Activated CD4-positive, alpha-beta T cell treated with anti-CD3 and anti-CD28 coated beads for 36 hours (primary cell): ENCODE measurements around the gene PHF11. TPM values are rescaled to one million over a fixed set of nuclear protein-coding genes. Genes with fewer than 3 reads are reported as not detected.

Experiments
- ATAC-seq: fragments of 200-7000 bp; cut with Tn5 transposase; one replicate; pipeline ENCODE4 v1.10.0; 2021; ENCODE audit warnings: mild to moderate bottlenecking, moderate library complexity
- CTCF ChIA-PET: fragments of 350-600 bp; sonication (Branson Sonifier 250); formaldehyde crosslinking; loops from one replicate; lab custom pipeline; 2021; ENCODE audit warnings: antibody characterized with exemption; lab: Charles Lee
- POLR2A ChIA-PET: fragments of 350-600 bp; sonication (Branson Sonifier 250); formaldehyde crosslinking; loops from one replicate; lab custom pipeline; 2021; ENCODE audit warnings: antibody characterized with exemption, inconsistent platforms; lab: Charles Lee
- DNase-seq: peaks from one replicate; pipeline ENCODE4 v3.0.0-alpha.2; 2020
- H3K27ac Mint-ChIP-seq: one replicate; pipeline ENCODE4 v1.8.0; 2021; ENCODE audit warnings: mixed read lengths
- H3K27me3 Mint-ChIP-seq: one replicate; pipeline ENCODE4 v1.8.0; 2021; ENCODE audit warnings: mixed read lengths
- H3K36me3 Mint-ChIP-seq: one replicate; pipeline ENCODE4 v1.8.0; 2021; ENCODE audit warnings: low read depth, mixed read lengths
- H3K4me1 Mint-ChIP-seq: one replicate; pipeline ENCODE4 v1.8.0; 2021; ENCODE audit warnings: mixed read lengths
- H3K4me3 Mint-ChIP-seq: one replicate; pipeline ENCODE4 v1.8.0; 2021; ENCODE audit warnings: mild to moderate bottlenecking, moderate library complexity, mixed read lengths
- H3K9me3 Mint-ChIP-seq: one replicate; pipeline ENCODE4 v1.8.0; 2021; ENCODE audit warnings: low read depth, mixed read lengths
- intact Hi-C, 2 experiments: fragments of 100-400 bp; cut with DNase I in 1 of 2; cut with micrococcal nuclease in 1 of 2; formaldehyde crosslinking; loops; one replicate each; pipeline versions ENCODE4 v1.14.2 to v1.15.1; 2022 to 2024; cut with DNase I, micrococcal nuclease
- total RNA-seq, 2 experiments: library from RNA; stranded (reverse); gene quantifications; one replicate each; pipeline ENCODE4 v1.2.3, GENCODE V29; 2021

PHF11 gene
- total RNA-seq = 100 to 1,000 TPM in 1 of 2 experiments, 10 to 100 TPM in 1; 84.0 to 106 TPM

- Mint-ChIP-seq H3K27ac (peak within 1 kb of the TSS; percentile 99), H3K4me1 (peaks cover 49% of the 10 kb centered on the region), H3K27me3 (no peaks in the 10 kb centered on the region), H3K4me3 (peak within 1 kb of the TSS; percentile 91), H3K9me3 (no peaks in the 10 kb centered on the region), H3K36me3 (peaks cover 54% of the 10 kb centered on the region)
- DNase-seq = peak; percentile 95
- POLR2A ChIA-PET = interaction anchor here (0.5 to 2.0 kb wide), 8 partner anchors 9 to 440 kb away, joined by 3 to 30 read pairs (median 4); partner anchors contain the start of genes CAB39L, CDADC1, KPNA3 and RCBTB1
- intact Hi-C loops = loop anchor here (1.0 to 5.0 kb wide), 11 partner anchors 41 to 963 kb away; partner anchors contain the start of genes KPNA3 (in 2 of the 2), RCBTB1 (in 2 of the 2), CAB39L (in 1 of the 2) and EBPL (in 1 of the 2)
- peak; percentile 81 for ATAC-seq
- CTCF ChIA-PET = interaction anchor here (0.6 to 1.5 kb wide), 5 partner anchors 11 to 501 kb away, joined by 3 to 8 read pairs (median 5); partner anchors contain the start of genes CAB39L and SETDB2
Measured at GRCh38 chr13:49495783-49496762, at the start of gene PHF11. TSS of gene PHF11 (plus strand) at chr13:49495953. CDS start at chr13:49496002, 49 bp downstream.

GRCh38 chr13:49446473-49446872, 49.3 kb upstream of the PHF11 start:
- ChIA-PET POLR2A (interaction anchor here (0.6 to 4.3 kb wide), 3 partner anchors 49 to 238 kb away, joined by 3 to 30 read pairs (median 4); partner anchors contain the start of gene PHF11), CTCF (interaction anchor here (1.4 to 2.1 kb wide), 2 partner anchors 13 to 49 kb away, joined by 7 to 8 read pairs; partner anchors contain the start of gene PHF11)
- Mint-ChIP-seq H3K27me3 (no peaks in the 10 kb centered on the region), H3K9me3 (no peaks in the 10 kb centered on the region), H3K36me3 (peaks cover 26% of the 10 kb centered on the region), H3K27ac (peak overlapping the region; percentile 92), H3K4me1 (peaks cover 70% of the 10 kb centered on the region), H3K4me3 (peak overlapping the region; percentile 66)
- intact Hi-C loops = loop anchor here (5.0 to 10.0 kb wide), 2 partner anchors 161 to 552 kb away; no protein-coding TSS in a partner anchor
- ATAC-seq = no peak
- DNase-seq = no peak

GRCh38 chr13:49448753-49449152, 47.0 kb upstream of the PHF11 start:
- POLR2A ChIA-PET = no interaction called here
- DNase-seq = no peak
- H3K4me3 Mint-ChIP-seq = no peak overlapping the region
- H3K27me3 Mint-ChIP-seq = no peaks in the 10 kb centered on the region
- ATAC-seq = no peak
- H3K27ac Mint-ChIP-seq = peak overlapping the region; percentile 87
- H3K4me1 Mint-ChIP-seq = peaks cover 51% of the 10 kb centered on the region
- H3K36me3 Mint-ChIP-seq = peaks cover 36% of the 10 kb centered on the region
- intact Hi-C loops = loop anchor here (5.0 to 10.0 kb wide), 2 partner anchors 159 to 554 kb away; no protein-coding TSS in a partner anchor
- no peaks in the 10 kb centered on the region for H3K9me3 Mint-ChIP-seq
- CTCF ChIA-PET = interaction anchor here (1.0 kb wide), 1 partner anchor 349 kb away, joined by 3 read pairs; no protein-coding TSS in a partner anchor

GRCh38 chr13:49450105-49450819, 45.5 kb upstream of the PHF11 start:
- Mint-ChIP-seq H3K27me3 (no peaks in the 10 kb centered on the region), H3K4me1 (peaks cover 60% of the 10 kb centered on the region), H3K36me3 (peaks cover 39% of the 10 kb centered on the region), H3K27ac (peak overlapping the region; percentile 87), H3K4me3 (no peak overlapping the region), H3K9me3 (no peaks in the 10 kb centered on the region)
- ATAC-seq (peak; percentile 64), DNase-seq (no peak)
- ChIA-PET POLR2A (interaction anchor here (0.5 to 1.3 kb wide), 2 partner anchors 45 to 1418 kb away, joined by 3 to 7 read pairs; partner anchors contain the start of gene PHF11), CTCF (interaction anchor here (1.1 kb wide), 1 partner anchor 11 kb away, joined by 3 read pairs; no protein-coding TSS in a partner anchor)
- intact Hi-C loops = no loop called here

GRCh38 chr13:49452725-49453457, 42.9 kb upstream of the PHF11 start:
- intact Hi-C loops = no loop called here
- Mint-ChIP-seq H3K27ac (no peak overlapping the region), H3K27me3 (no peaks in the 10 kb centered on the region), H3K9me3 (no peaks in the 10 kb centered on the region), H3K4me3 (no peak overlapping the region), H3K36me3 (peaks cover 28% of the 10 kb centered on the region), H3K4me1 (peaks cover 44% of the 10 kb centered on the region)
- CTCF ChIA-PET = interaction anchor here (0.7 kb wide), 1 partner anchor 16 kb away, joined by 3 read pairs; no protein-coding TSS in a partner anchor
- ATAC-seq = no peak
- POLR2A ChIA-PET = interaction anchor here (0.8 kb wide), 1 partner anchor 8 kb away, joined by 3 read pairs; no protein-coding TSS in a partner anchor
- no peak for DNase-seq

- Mint-ChIP-seq H3K27ac (no peak overlapping the region), H3K27me3 (no peaks in the 10 kb centered on the region), H3K4me1 (peaks cover 38% of the 10 kb centered on the region), H3K4me3 (no peak overlapping the region), H3K9me3 (no peaks in the 10 kb centered on the region), H3K36me3 (peaks cover 32% of the 10 kb centered on the region)
- ChIA-PET POLR2A (no interaction called here), CTCF (interaction anchor here (0.6 to 0.7 kb wide), 2 partner anchors 17 to 28 kb away, joined by 3 read pairs; no protein-coding TSS in a partner anchor)
- no peak for DNase-seq
- intact Hi-C loops = no loop called here
- ATAC-seq = no peak
Measured at GRCh38 chr13:49453465-49453864, 42.3 kb upstream of the PHF11 start.

- Mint-ChIP-seq H3K9me3 (no peaks in the 10 kb centered on the region), H3K27ac (peak overlapping the region; percentile 59), H3K36me3 (peaks cover 26% of the 10 kb centered on the region), H3K4me1 (peaks cover 28% of the 10 kb centered on the region), H3K4me3 (peak overlapping the region; percentile 26), H3K27me3 (no peaks in the 10 kb centered on the region)
- ATAC-seq = peak; percentile 87
- intact Hi-C loops = loop anchor here (1.0 to 2.0 kb wide), 2 partner anchors 9 to 42 kb away; no protein-coding TSS in a partner anchor
- ChIA-PET POLR2A (interaction anchor here (0.7 kb wide), 1 partner anchor 41 kb away, joined by 3 read pairs; no protein-coding TSS in a partner anchor), CTCF (interaction anchor here (0.8 to 1.7 kb wide), 3 partner anchors 9 to 88 kb away, joined by 3 read pairs; no protein-coding TSS in a partner anchor)
- no peak for DNase-seq
Measured at GRCh38 chr13:49454388-49455006, 41.3 kb upstream of the PHF11 start.

- CTCF ChIA-PET = interaction anchor here (0.8 to 1.7 kb wide), 3 partner anchors 9 to 87 kb away, joined by 3 read pairs; no protein-coding TSS in a partner anchor
- no peak for DNase-seq
- H3K4me1 Mint-ChIP-seq = peaks cover 23% of the 10 kb centered on the region
Measured at GRCh38 chr13:49455007-49455398, 40.8 kb upstream of the PHF11 start.

GRCh38 chr13:49456156-49456555, 39.6 kb upstream of the PHF11 start:
- Mint-ChIP-seq H3K27me3 (no peaks in the 10 kb centered on the region), H3K4me1 (peaks cover 17% of the 10 kb centered on the region), H3K9me3 (no peaks in the 10 kb centered on the region), H3K27ac (no peak overlapping the region), H3K4me3 (no peak overlapping the region), H3K36me3 (peaks cover 25% of the 10 kb centered on the region)
- POLR2A ChIA-PET = no interaction called here
- CTCF ChIA-PET = no interaction called here
- intact Hi-C loops = no loop called here
- DNase-seq (no peak), ATAC-seq (no peak)

More at GRCh38 chr13:49455007-49455398, 40.8 kb upstream of the PHF11 start:
- POLR2A ChIA-PET = interaction anchor here (0.7 kb wide), 2 partner anchors 40 to 85 kb away, joined by 3 read pairs; no protein-coding TSS in a partner anchor
- intact Hi-C loops = loop anchor here in 1 of 2 experiments (2.0 kb wide), 1 partner anchor 42 kb away; no protein-coding TSS in a partner anchor
- H3K4me3 Mint-ChIP-seq = no peak overlapping the region
- ATAC-seq = no peak
- no peak overlapping the region for H3K27ac Mint-ChIP-seq
- no peaks in the 10 kb centered on the region for H3K9me3 Mint-ChIP-seq
- no peaks in the 10 kb centered on the region for H3K27me3 Mint-ChIP-seq
- peaks cover 21% of the 10 kb centered on the region for H3K36me3 Mint-ChIP-seq
